H1 (cell line): Measurements from ENCODE around the gene PHLDA2. TPM values are rescaled to one million over a fixed set of nuclear protein-coding genes. Genes with fewer than 3 reads are reported as not detected.
A peak's percentile ranks its signal among the peaks of the same experiment; 100 is the strongest.

Experiments
- CTCF ChIA-PET: fragments of 300-600 bp; sonication (Branson Sonifier 250); formaldehyde crosslinking; loops from one replicate; lab custom pipeline; 2021; ENCODE audit not compliant: partially characterized antibody; lab: Charles Lee
- POLR2A ChIA-PET: fragments of 300-600 bp; sonication (Branson Sonifier 250); formaldehyde crosslinking; loops from one replicate; lab custom pipeline; 2021; ENCODE audit warnings: inconsistent platforms; ENCODE audit not compliant: partially characterized antibody; lab: Charles Lee
- DNase-seq, 2 experiments: peaks; one replicate each; pipeline versions ENCODE4 v3.0.0 to v3.0.0-alpha.2; 2010 to 2022; ENCODE audit warnings: low spot score in 2 of 2, low read depth in 1 of 2, mixed read lengths in 1 of 2
- FAIRE-seq: peaks from 2 replicates; lab custom pipeline; 2011; peaks lifted over from hg19 to GRCh38; lab: Jason Lieb, UNC
- H2AFZ ChIP-seq: 2 replicates; pipeline ENCODE4 v1.8.1; 2012; ENCODE audit warnings: low read length, inconsistent platforms
- H2AK5ac ChIP-seq: 2 replicates; pipeline ENCODE4 v1.6.1; 2013; ENCODE audit warnings: low read depth, low read length
- H2BK120ac ChIP-seq: replicated peaks from 2 replicates; pipeline ENCODE3; 2013; ENCODE audit warnings: low read depth, low read length, inconsistent platforms
- H2BK12ac ChIP-seq: 2 replicates; pipeline ENCODE4 v1.6.1; 2013; ENCODE audit warnings: low read depth, low read length
- H2BK15ac ChIP-seq: 2 replicates; pipeline ENCODE4 v1.6.1; 2013; ENCODE audit warnings: low read length
- H2BK20ac ChIP-seq: 2 replicates; pipeline ENCODE4 v1.6.1; 2013; ENCODE audit warnings: low read length
- H2BK5ac ChIP-seq: 2 replicates; pipeline ENCODE4 v1.6.1; 2013; ENCODE audit warnings: low read depth, low read length
- H3K14ac ChIP-seq: 2 replicates; pipeline ENCODE4 v1.6.1; 2013; ENCODE audit warnings: inconsistent platforms; ENCODE audit not compliant: insufficient read length
- H3K18ac ChIP-seq: 2 replicates; pipeline ENCODE4 v1.6.1; 2013; ENCODE audit warnings: low read length; ENCODE audit errors: extremely low read depth
- H3K23ac ChIP-seq: 2 replicates; pipeline ENCODE4 v1.6.1; 2013; ENCODE audit warnings: inconsistent platforms; ENCODE audit not compliant: insufficient read length
- H3K23me2 ChIP-seq: 2 replicates; pipeline ENCODE4 v1.6.1; 2013; ENCODE audit warnings: low read depth, low read length
- H3K27ac ChIP-seq: 2 replicates; pipeline ENCODE4 v1.6.1; 2011; ENCODE audit warnings: low read depth, low read length, inconsistent platforms
- H3K27me3 ChIP-seq, 4 experiments: replicated peaks in 1 of 4; 1 replicate in 1 of 4; 2 replicates in 3 of 4; pipeline versions ENCODE4 v1.6.1 to v1.8.1; 2011 to 2013; ENCODE audit warnings: low read length in 3 of 4, mild to moderate bottlenecking in 3 of 4, inconsistent platforms in 2 of 4, mixed read lengths in 2 of 4, moderate library complexity in 1 of 4; ENCODE audit not compliant: control insufficient read depth in 3 of 4, insufficient read depth in 3 of 4; ENCODE audit errors: extremely low read depth in 1 of 4
- H3K36me3 ChIP-seq, 4 experiments: 2 replicates each; pipeline versions ENCODE4 v1.6.1 to v1.8.1; 2011 to 2013; ENCODE audit warnings: mild to moderate bottlenecking in 4 of 4, low read length in 3 of 4, moderate library complexity in 2 of 4, control low read depth in 1 of 4, inconsistent platforms in 1 of 4; ENCODE audit not compliant: insufficient read depth in 4 of 4, control insufficient read depth in 2 of 4
- H3K4ac ChIP-seq: replicated peaks from 2 replicates; pipeline ENCODE3; 2013; ENCODE audit warnings: low read length, low read depth, mixed read lengths, inconsistent platforms; ENCODE audit not compliant: insufficient read length
- H3K4me1 ChIP-seq, 4 experiments: replicated peaks in 1 of 4; 1 replicate in 1 of 4; 2 replicates in 3 of 4; pipeline versions ENCODE4 v1.6.1 to v1.8.1; 2011 to 2013; ENCODE audit warnings: low read length in 3 of 4, inconsistent platforms in 2 of 4, mixed read lengths in 1 of 4; ENCODE audit not compliant: insufficient read depth in 4 of 4, control insufficient read depth in 3 of 4
- H3K4me2 ChIP-seq, 2 experiments: 2 replicates each; pipeline versions ENCODE4 v1.6.1 to v1.8.1; 2011 to 2013; ENCODE audit warnings: low read depth in 2 of 2, low read length in 2 of 2, control low read depth in 1 of 2, inconsistent platforms in 1 of 2, mild to moderate bottlenecking in 1 of 2; ENCODE audit not compliant: insufficient read depth in 1 of 2
- H3K4me3 ChIP-seq, 4 experiments: fragments of 200-600, 300-600 bp in 1 of 4; sonication (generic), shearing (Covaris generic), sonication (Bioruptor Twin) in 1 of 4; 2 replicates each; pipeline versions ENCODE4 v1.5.1 to v1.8.1; 2011 to 2016; ENCODE audit warnings: low read length in 4 of 4, low read depth in 3 of 4, control low read depth in 2 of 4, inconsistent platforms in 2 of 4, mild to moderate bottlenecking in 2 of 4, mixed read lengths in 1 of 4, moderate library complexity in 1 of 4; ENCODE audit not compliant: insufficient read depth in 2 of 4; ENCODE audit errors: extremely low read depth in 1 of 4
- H3K56ac ChIP-seq: replicated peaks from 2 replicates; pipeline ENCODE3; 2013; ENCODE audit warnings: low read depth, mild to moderate bottlenecking, mixed read lengths, low read length, inconsistent platforms; ENCODE audit not compliant: insufficient read length
- H3K79me1 ChIP-seq: 2 replicates; pipeline ENCODE4 v1.6.1; 2013; ENCODE audit warnings: low read depth, low read length, control low read depth
- H3K79me2 ChIP-seq, 2 experiments: 2 replicates each; pipeline versions ENCODE4 v1.6.1 to v1.8.1; 2012 to 2013; ENCODE audit warnings: low read length in 2 of 2, mild to moderate bottlenecking in 2 of 2, inconsistent platforms in 1 of 2; ENCODE audit not compliant: insufficient read depth in 2 of 2, control insufficient read depth in 1 of 2
- H3K9ac ChIP-seq, 4 experiments: replicated peaks in 1 of 4; 1 replicate in 1 of 4; 2 replicates in 3 of 4; pipeline versions ENCODE4 v1.6.1 to v1.8.1; 2011 to 2013; ENCODE audit warnings: low read depth in 3 of 4, low read length in 3 of 4, control low read depth in 2 of 4, mild to moderate bottlenecking in 2 of 4, moderate library complexity in 2 of 4, inconsistent platforms in 1 of 4; ENCODE audit errors: extremely low read depth in 1 of 4
- H3K9me3 ChIP-seq, 2 experiments: 2 replicates each; pipeline versions ENCODE4 v1.6.1 to v1.8.1; 2012 to 2013; ENCODE audit warnings: mild to moderate bottlenecking in 2 of 2, moderate library complexity in 2 of 2, control low read depth in 1 of 2, inconsistent platforms in 1 of 2, low read depth in 1 of 2, low read length in 1 of 2, mixed read lengths in 1 of 2; ENCODE audit not compliant: insufficient read depth in 2 of 2
- H4K20me1 ChIP-seq, 2 experiments: replicated peaks in 1 of 2; 2 replicates each; pipeline versions ENCODE3 to v1.8.1; 2011 to 2013; ENCODE audit warnings: inconsistent platforms in 2 of 2, low read length in 2 of 2, mild to moderate bottlenecking in 1 of 2; ENCODE audit not compliant: insufficient read depth in 2 of 2, control insufficient read depth in 1 of 2
- H4K5ac ChIP-seq: 2 replicates; pipeline ENCODE4 v1.6.1; 2013; ENCODE audit warnings: low read length, low read depth, mixed read lengths, inconsistent platforms; ENCODE audit not compliant: insufficient read length
- H4K8ac ChIP-seq: 2 replicates; pipeline ENCODE4 v1.8.0; 2013; ENCODE audit warnings: mild to moderate bottlenecking, moderate library complexity, low read length, inconsistent platforms; ENCODE audit not compliant: insufficient read depth; ENCODE audit errors: extremely low read depth
- H4K91ac ChIP-seq: replicated peaks from 2 replicates; pipeline ENCODE3; 2013; ENCODE audit warnings: low read length, mixed read lengths, inconsistent platforms; ENCODE audit not compliant: insufficient read length
- KDM5A ChIP-seq: fragments of 200-600 bp; IDR thresholded peaks from 2 replicates; pipeline ENCODE4 v1.7.1; 2012; ENCODE audit warnings: mild to moderate bottlenecking, low read length, inconsistent platforms, mixed read lengths
- POLR2AphosphoS5 ChIP-seq: IDR thresholded peaks from 2 replicates; pipeline ENCODE4 v1.6.1; 2011; ENCODE audit warnings: low read depth, low read length
- WGBS, 2 experiments: shearing (Covaris generic) in 1 of 2; methylation state at CpG; one replicate each; pipeline versions ENCODE4 v1.1.6 to v1.1.7; 2013 to 2015; ENCODE audit warnings: low lambda C conversion rate in 2 of 2, mixed read lengths in 2 of 2, inconsistent platforms in 1 of 2, low coverage in 1 of 2, missing lambda C conversion rate in 1 of 2; ENCODE audit not compliant: insufficient replicate concordance in 2 of 2, insufficient coverage in 1 of 2, insufficient read length in 1 of 2; ENCODE audit errors: extremely low coverage in 1 of 2, missing lambda C conversion rate in 1 of 2; 5-methylcytosine and 5-hydroxymethylcytosine counted together
- polyA plus RNA-seq, 7 experiments: library from polyadenylated mRNA; depleted of rRNA in 3 of 7; stranded (reverse) in 5 of 7; unstranded in 2 of 7; fragments of >200 nt in 5 of 7; fragments of 200-250 nt in 2 of 7; gene quantifications; 1 replicate in 5 of 7; 2 replicates in 1 of 7; 4 replicates in 1 of 7; pipeline versions ENCODE4 v1.2.1 to v1.2.3, GENCODE V29; 2011 to 2013; ENCODE audit warnings: missing spikeins in 2 of 7, mixed read lengths in 2 of 7
- total RNA-seq: library from RNA; stranded (reverse); fragmentation: NEBNext Ultra II Directional; extraction: Animal tissue kit (Norgen Biotek cat#: 25700); gene quantifications from 2 replicates; pipeline ENCODE4 v1.2.1, GENCODE V29; 2021
- TF ChIP-seq, protein P1 (sequence below): IDR thresholded peaks from 2 replicates; pipeline ENCODE4 v1.6.1; 2012; ENCODE audit warnings: inconsistent platforms
- TF ChIP-seq, protein P2 (sequence below), 3 experiments: IDR thresholded peaks; 1 replicate in 2 of 3; 2 replicates in 1 of 3; pipeline versions ENCODE4 v1.5.1 to v1.6.1; 2011; ENCODE audit warnings: low read length in 3 of 3, mild to moderate bottlenecking in 3 of 3, inconsistent platforms in 2 of 3, low read depth in 1 of 3, moderate library complexity in 1 of 3; ENCODE audit not compliant: insufficient read depth in 1 of 3; ENCODE audit errors: control extremely low read depth in 1 of 3

The PHLDA2 gene
- total and polyA plus RNA-seq, 2 of the 8 experiments (the other 6 are each of a cell fraction or from before 2014, with no cell fraction given) = 5.2 to 7.6 TPM

DNA sequence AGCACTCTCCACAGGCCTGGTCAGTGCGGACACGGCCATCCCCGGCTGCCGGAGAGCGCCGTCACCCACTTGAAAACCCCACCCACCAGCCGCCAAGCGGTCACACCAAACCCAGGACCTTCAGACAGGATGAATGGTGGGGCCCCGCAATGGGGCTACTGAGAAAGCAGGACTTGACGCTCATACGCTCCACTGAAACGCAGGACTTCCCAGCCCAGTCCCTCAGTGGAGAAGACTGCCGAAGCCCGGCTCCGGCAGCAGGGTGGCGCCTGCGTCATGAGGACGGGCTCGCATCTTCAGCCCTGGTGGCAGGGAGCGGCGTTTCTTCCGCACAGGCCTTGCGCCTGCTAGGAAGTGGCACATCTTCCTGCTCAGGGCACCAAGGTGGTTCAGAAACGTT is 15.3 kb upstream of the PHLDA2 start:
- peak overlapping the region in 1 of 2 experiments; percentile 27; a peak in 1 of 4 replicates for H3K4me2 ChIP-seq
- TF ChIP-seq, protein P1, sequence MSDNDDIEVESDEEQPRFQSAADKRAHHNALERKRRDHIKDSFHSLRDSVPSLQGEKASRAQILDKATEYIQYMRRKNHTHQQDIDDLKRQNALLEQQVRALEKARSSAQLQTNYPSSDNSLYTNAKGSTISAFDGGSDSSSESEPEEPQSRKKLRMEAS = no peak
- TF ChIP-seq KDM5A (no peak), POLR2AphosphoS5 (no peak)
- TF ChIP-seq, protein P2, sequence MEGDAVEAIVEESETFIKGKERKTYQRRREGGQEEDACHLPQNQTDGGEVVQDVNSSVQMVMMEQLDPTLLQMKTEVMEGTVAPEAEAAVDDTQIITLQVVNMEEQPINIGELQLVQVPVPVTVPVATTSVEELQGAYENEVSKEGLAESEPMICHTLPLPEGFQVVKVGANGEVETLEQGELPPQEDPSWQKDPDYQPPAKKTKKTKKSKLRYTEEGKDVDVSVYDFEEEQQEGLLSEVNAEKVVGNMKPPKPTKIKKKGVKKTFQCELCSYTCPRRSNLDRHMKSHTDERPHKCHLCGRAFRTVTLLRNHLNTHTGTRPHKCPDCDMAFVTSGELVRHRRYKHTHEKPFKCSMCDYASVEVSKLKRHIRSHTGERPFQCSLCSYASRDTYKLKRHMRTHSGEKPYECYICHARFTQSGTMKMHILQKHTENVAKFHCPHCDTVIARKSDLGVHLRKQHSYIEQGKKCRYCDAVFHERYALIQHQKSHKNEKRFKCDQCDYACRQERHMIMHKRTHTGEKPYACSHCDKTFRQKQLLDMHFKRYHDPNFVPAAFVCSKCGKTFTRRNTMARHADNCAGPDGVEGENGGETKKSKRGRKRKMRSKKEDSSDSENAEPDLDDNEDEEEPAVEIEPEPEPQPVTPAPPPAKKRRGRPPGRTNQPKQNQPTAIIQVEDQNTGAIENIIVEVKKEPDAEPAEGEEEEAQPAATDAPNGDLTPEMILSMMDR (IDR thresholded peaks at IDR 0.05; ENCODE audit: control extremely low read depth in 1 of 3, insufficient read depth in 1 of 3, low read depth in 1 of 3, low read length in 3 of 3) = peak in 1 of 3 experiments; percentile 29; a peak in 2 of 4 replicates
- H2AFZ ChIP-seq = no peak overlapping the region
- no peaks in the 10 kb centered on the region for H3K79me2 ChIP-seq
- H3K27me3 ChIP-seq = no peaks in the 10 kb centered on the region
- no peak overlapping the region for H3K18ac ChIP-seq
- no peak overlapping the region for H3K9ac ChIP-seq
- no peak overlapping the region for H3K4me3 ChIP-seq
- no peak overlapping the region for H2BK20ac ChIP-seq
- H3K36me3 ChIP-seq = peaks cover 7 to 31% (median 19%) of the 10 kb centered on the region in 4 experiments; a peak in 6 of 8 replicates
- peaks cover 0 to 30% (median 12%) of the 10 kb centered on the region in 4 experiments; a peak in 6 of 7 replicates for H3K4me1 ChIP-seq
- no peak overlapping the region for H2BK120ac ChIP-seq
- no peak for FAIRE-seq
- H3K4ac ChIP-seq = no peak overlapping the region
- no peak overlapping the region for H2BK12ac ChIP-seq
- no peak overlapping the region for H4K91ac ChIP-seq
- no peak overlapping the region for H2BK5ac ChIP-seq
- no peak overlapping the region for H3K56ac ChIP-seq
- H3K23me2 ChIP-seq = no peaks in the 10 kb centered on the region
- peaks cover 0 to 9% of the 10 kb centered on the region in 2 experiments; a peak in 2 of 4 replicates for H3K9me3 ChIP-seq
- no peak overlapping the region for H3K14ac ChIP-seq
- no peak overlapping the region for H4K8ac ChIP-seq
- H4K20me1 ChIP-seq = peaks cover 25 to 35% of the 10 kb centered on the region in 2 experiments
- H3K27ac ChIP-seq = no peak overlapping the region
- DNase-seq = no peak
- WGBS, 2 experiments = 98% methylated on average over 24 of the region's 24 CpGs; no CpG with 5 or more reads in 1 of the 2 experiments
- CTCF ChIA-PET = interaction anchor here (4.9 kb wide), 1 partner anchor 13 kb away, joined by 33 read pairs; the partner anchor contains the start of gene PHLDA2
- H4K5ac ChIP-seq = no peak overlapping the region
- peaks cover 3% of the 10 kb centered on the region; the same call in 1 of the 2 replicates for H3K79me1 ChIP-seq
- H3K23ac ChIP-seq = no peak overlapping the region
- no peak overlapping the region for H2AK5ac ChIP-seq
- POLR2A ChIA-PET = interaction anchor here (2.9 kb wide), 1 partner anchor 14 kb away, joined by 13 read pairs; no protein-coding TSS in a partner anchor
- no peak overlapping the region for H2BK15ac ChIP-seq
